ENCODE results near the gene AIRE. TPM values are rescaled to one million over a fixed set of nuclear protein-coding genes. Genes with fewer than 3 reads are reported as not detected.
"Not testable (repeated sequence)": the region's sequence is repeated elsewhere in the genome, so short reads cannot be mapped to it uniquely, and the experiment has no call there.

Gene AIRE
- total RNA-seq, 3 donors from 2014 or later, result 0.12 to 0.16 TPM; not detected in 1

- Histone ChIP-seq H3K36me3 (ENCODE audit: low read depth) (no peaks in the 10 kb centered on the region), H3K4me1 (ENCODE audit: low read depth) (peaks cover 12% of the 10 kb centered on the region), H3K4me3 (no peak overlapping the region), H3K9me3 (no peaks in the 10 kb centered on the region)
- intact Hi-C loops (cut with DNase I, micrococcal nuclease), result no loop called here
- no peak for TF ChIP-seq CTCF (IDR thresholded peaks at IDR 0.05)
- no peak for ATAC-seq
- no peak for DNase-seq
Measured at GRCh38 chr21:44335266-44336059, 49.8 kb downstream of the AIRE start.

GRCh38 chr21:44337449-44337848, 51.8 kb downstream of the AIRE start:
- no peaks in the 10 kb centered on the region for H3K36me3 ChIP-seq (ENCODE audit: low read depth)
- peaks cover 12% of the 10 kb centered on the region for H3K4me1 ChIP-seq (ENCODE audit: low read depth)
- ATAC-seq (no peak), DNase-seq (no peak)
- no peaks in the 10 kb centered on the region for H3K9me3 ChIP-seq
- intact Hi-C loops (cut with DNase I, micrococcal nuclease), result no loop called here
- no peak overlapping the region for H3K4me3 ChIP-seq
- no peak for TF ChIP-seq CTCF (IDR thresholded peaks at IDR 0.05)

- intact Hi-C loops (cut with DNase I, micrococcal nuclease), result no loop called here
- peak; percentile 74 to 82 (median 79) for DNase-seq
Measured at GRCh38 chr21:44337941-44338895, 52.5 kb downstream of the AIRE start.

GRCh38 chr21:44338971-44339910, 53.6 kb downstream of the AIRE start, which contains the start of gene CFAP410:
CFAP410 (minus strand) TSS chr21:44339390; CDS start chr21:44339194, 196 bp downstream.
- H3K36me3 ChIP-seq (ENCODE audit: low read depth), result no peaks in the 10 kb centered on the region
- DNase-seq (peak; percentile 92 to 97 (median 96)), ATAC-seq (peak; percentile 91)
- intact Hi-C loops (cut with DNase I, micrococcal nuclease), result no loop called here
- peak within 1 kb of the TSS; percentile 60 for H3K4me3 ChIP-seq
- no peak for TF ChIP-seq CTCF (IDR thresholded peaks at IDR 0.05)
- H3K4me1 ChIP-seq (ENCODE audit: low read depth), result peaks cover 12% of the 10 kb centered on the region
- no peaks in the 10 kb centered on the region for H3K9me3 ChIP-seq

More at GRCh38 chr21:44337941-44338895, 52.5 kb downstream of the AIRE start:
- peak; percentile 15 for TF ChIP-seq CTCF (IDR thresholded peaks at IDR 0.05)
- no peaks in the 10 kb centered on the region for H3K9me3 ChIP-seq
- peak; percentile 48 for ATAC-seq
- no peaks in the 10 kb centered on the region for H3K36me3 ChIP-seq (ENCODE audit: low read depth)
- H3K4me3 ChIP-seq, result no peak overlapping the region
- peaks cover 12% of the 10 kb centered on the region for H3K4me1 ChIP-seq (ENCODE audit: low read depth)

GRCh38 chr21:44341726-44342458, 56.2 kb downstream of the AIRE start:
- H3K36me3 ChIP-seq (ENCODE audit: low read depth); H3K4me3 ChIP-seq; H3K9me3 ChIP-seq; intact Hi-C loops (cut with DNase I, micrococcal nuclease); ATAC-seq: not testable (repeated sequence)
- peaks cover 12% of the 10 kb centered on the region for H3K4me1 ChIP-seq (ENCODE audit: low read depth)
- DNase-seq, result peak in 1 of 3 donors; percentile 21

- intact Hi-C loops (cut with DNase I, micrococcal nuclease); H3K4me1 ChIP-seq (ENCODE audit: low read depth); H3K4me3 ChIP-seq; H3K36me3 ChIP-seq (ENCODE audit: low read depth); ATAC-seq; H3K9me3 ChIP-seq: not testable (repeated sequence)
- peak in 1 of 3 donors; percentile 5 for DNase-seq
Measured at GRCh38 chr21:44342981-44343380, 57.3 kb downstream of the AIRE start.
